NCI-H1105 treated with DMSO at 0.1 percent for 48 hours (cell line): ENCODE measurements around the gene LRCH4.

Experiments used
- DNase-seq: peaks from one replicate; lab custom pipeline; 2025; lab: John Stamatoyannopoulos, UW

The LRCH4 gene

DNA sequence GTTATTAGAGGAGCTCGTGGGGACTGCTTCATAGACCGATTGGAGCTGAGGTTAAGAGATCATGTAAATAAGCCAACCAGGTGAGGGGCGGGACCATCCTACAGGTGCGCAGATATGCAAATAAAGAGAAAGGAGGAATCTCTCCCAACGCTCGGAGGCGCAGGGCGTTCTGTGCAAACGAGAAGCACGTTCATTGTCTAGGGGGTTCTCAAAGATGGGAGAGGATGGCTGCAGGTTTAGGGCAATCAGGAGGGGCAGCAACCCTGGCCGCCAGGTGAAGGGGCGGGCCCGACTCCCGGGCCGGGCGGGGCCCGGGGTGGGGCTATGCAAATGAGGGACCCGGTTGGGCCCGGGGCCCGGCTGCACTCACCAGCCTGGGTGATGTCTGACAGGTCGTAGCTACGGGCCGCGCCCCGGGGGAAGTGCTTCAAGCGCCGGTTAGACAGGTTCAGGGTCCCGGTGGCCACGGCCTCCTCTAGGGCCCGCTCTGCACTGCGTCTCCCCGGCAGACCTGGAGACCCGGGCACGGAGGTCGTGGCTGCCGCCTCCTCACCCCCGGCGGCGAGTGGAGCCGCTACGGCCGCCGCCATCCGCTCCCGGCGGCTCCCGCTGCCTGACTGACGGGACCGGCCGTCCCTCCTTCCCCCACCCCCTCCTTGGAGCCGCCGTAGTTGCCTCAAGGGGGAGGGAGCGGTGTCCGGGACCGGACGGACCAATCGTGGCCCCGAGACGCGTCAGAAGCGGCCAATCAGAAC lies at the start of gene LRCH4:
Gene LRCH4 (minus strand): TSS at position 619 of the 755 bp plus-strand sequence. CDS start 29 bp downstream, at position 590.
- peak; percentile 41 for DNase-seq

DNA sequence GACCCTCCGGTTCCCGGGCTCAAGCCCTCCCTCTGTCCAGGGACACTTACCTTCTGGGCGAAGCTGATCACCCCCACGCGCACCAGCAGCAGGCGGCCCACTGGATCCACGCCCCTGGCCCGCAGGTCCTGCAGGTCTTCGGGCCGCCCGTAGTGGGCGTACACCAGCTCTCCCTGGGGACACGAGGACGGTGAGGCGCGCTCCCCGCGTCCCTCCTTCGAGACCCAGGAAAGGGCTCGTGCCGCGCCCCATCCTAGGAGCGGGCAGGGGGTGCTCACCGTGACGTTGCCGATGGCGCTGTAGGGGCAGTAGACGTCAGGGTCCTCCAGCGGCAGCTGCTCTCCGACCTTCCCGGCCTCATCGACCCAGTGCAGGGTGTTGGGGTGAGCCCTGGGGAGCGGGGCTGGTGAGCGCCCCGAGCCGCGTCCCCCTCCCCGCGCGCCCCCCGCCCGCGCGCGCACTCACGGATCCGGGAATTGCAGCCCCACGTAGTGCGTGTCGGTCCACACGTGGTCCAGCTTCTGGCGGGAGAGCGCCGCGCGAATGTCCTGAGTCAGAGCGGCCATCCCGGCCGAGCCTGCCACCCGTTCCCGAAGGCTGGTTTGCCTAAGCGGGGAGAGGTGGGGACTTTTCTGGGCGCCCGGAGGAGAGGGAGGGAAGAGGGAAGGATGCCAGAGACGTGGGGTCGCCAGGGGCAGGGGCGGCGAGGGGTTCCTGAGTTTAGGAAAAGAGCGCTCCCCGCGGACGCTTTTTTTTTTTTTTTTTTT lies 47.2 kb upstream of the LRCH4 start:
- DNase-seq: peak; percentile 47

- DNase-seq: no peak
Measured at GRCh38 chr7:100630066-100630465, 44.1 kb upstream of the LRCH4 start.

DNA sequence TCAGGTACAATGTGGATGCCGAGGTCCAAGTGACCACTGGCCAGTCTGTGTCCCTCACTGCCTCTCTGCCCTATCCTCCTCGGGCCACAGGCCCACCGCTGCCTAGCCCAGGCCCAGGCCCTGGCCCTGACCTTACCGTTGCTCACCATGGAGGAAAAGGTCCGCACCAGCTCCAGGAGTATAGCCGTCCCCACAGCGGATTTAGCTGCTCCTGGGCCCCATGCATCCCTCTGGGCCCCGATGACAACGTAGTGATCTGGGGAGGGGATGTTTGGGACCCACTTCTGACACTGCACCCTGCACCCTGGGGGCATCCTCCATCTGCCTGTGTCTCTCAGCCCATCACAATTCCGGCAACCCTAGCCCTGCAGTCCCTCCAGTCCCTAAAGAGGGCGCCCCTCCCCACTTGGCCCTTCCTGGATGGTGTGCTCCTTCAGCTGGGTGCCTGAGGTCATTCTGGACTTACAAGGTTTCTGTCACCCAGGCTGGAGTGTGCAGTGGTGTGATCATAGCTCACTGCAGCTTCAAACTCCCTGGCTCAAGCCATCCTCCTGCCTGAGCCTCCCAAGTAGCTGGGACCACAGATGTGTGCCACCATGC lies 43.3 kb upstream of the LRCH4 start:
- no peak for DNase-seq

DNA sequence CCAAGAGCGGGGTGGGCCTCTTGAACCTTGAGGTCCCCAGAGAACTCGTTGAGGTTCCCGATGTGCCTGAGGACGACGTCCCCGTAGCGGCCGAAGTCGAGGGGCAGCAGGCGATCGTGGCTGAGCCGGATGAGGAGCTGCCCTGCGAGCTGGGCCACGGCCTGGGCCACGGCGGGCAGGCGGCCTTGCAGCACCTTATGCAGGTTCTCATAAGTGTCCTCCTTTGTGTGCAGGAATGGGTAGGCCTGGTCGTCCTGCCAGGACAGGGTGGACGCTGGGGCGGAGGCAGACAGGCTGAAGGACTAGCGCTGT lies 41.3 kb upstream of the LRCH4 start:
- DNase-seq: no peak

DNA sequence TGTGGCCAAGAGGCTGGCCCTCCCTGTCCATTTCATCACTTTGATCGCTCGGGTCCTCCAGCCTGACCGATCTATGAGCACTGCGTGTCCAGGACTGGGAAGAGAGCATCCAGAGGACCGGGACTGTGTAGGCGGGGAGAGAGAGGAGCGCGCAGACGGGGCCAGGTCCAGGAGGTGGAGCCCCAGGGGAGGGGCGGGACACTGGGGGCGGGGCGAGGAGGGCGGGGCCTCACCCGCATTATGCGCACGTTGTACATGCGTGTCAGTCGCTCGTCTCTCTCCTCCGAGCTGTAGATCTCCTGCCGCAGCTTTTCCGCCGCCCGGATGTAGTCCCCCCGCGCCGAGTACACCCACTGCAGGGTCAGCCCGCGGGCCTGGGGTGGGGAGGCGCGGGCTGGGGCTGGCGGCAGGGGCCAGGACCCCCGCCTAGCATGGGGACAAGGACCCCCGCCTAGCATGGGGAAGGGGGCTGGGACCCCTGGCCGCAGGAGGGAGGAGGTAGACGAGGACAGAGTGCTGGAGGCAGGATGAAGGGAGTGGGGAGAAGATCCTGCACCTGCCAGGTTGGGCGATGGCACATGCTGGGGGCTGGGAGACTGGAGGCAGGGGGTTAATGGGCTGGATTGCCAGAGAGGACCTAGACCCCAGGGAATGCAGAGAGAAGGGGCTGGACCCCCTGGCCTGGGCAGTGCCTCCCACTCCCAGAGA lies 40.8 kb upstream of the LRCH4 start:
- DNase-seq: peak; percentile 54

DNA sequence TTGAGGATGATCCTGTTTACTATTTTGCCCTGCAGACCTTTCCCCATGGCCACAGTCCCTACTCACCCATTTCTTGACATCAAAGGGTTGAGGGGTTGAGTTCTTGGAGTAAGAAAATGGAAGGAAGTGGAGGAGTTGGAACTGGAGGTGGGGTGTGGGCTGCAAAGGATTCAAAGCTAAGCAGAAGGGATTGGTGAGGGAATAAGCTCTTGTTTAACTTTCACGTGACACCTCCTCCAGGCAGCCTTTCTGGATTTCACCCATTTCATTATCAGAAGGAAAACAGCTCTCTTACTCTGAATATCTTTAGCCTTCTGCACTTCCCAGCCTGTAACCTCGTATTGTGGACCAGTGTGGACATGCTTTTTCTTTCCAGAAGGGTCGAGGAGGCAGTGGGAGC lies 40.1 kb upstream of the LRCH4 start:
- no peak for DNase-seq

GRCh38 chr7:100623951-100624824 lies 38.3 kb upstream of the LRCH4 start:
- no peak for DNase-seq

DNA sequence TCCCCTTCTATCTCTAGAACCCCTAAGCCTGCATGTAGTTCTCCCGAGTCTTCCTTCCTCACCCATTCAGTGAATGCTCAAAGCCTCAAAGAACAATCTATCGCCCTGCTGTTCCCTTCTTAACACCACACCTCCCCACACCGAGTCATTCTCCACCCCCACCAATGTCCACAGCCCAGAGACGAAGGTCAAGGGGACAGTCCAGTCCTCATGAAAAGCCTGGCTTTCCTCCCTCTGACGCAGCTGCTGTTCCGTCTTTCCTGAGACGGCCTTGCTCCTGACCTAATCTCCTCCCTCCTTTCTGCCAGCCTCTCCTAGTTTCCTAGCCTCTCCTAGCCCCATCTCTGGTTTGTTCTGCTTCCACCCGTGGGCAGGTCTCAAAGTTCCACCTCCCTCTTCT lies 35.6 kb upstream of the LRCH4 start:
- DNase-seq: no peak

- no peak for DNase-seq
Measured at GRCh38 chr7:100620804-100621203, 34.9 kb upstream of the LRCH4 start.

GRCh38 chr7:100620239-100620638 lies 34.3 kb upstream of the LRCH4 start:
- DNase-seq: no peak

DNA sequence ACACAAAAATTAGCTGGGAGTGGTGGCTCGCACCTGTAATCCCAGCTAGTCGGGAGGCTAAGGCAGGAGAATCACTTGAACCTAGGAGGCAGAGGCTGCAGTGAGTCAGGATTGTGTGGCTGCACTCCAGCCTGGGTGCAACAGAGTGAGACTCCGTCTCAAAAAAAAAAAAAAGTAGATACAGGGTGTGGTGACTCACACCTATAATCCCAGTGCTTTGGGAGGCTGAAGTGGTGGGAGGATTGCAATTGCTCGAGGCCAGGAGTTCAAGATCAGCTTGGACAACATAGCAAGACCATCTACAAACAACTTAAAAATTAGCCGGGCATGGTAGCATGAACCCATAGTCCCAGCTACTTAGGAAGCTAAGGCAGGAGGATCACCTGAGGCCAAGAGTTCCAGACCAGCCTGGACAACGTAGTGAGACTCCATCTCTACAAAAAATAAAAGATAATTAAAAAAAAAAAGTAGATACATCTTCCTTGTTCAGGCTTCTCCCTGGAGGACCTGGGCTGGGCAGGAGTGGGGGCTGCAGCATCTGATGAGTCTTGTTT lies 28.5 kb upstream of the LRCH4 start:
- no peak for DNase-seq

GRCh38 chr7:100613412-100614175 lies 27.7 kb upstream of the LRCH4 start:
- no peak for DNase-seq

- no peak for DNase-seq
Measured at GRCh38 chr7:100612730-100613390, 26.9 kb upstream of the LRCH4 start.

DNA sequence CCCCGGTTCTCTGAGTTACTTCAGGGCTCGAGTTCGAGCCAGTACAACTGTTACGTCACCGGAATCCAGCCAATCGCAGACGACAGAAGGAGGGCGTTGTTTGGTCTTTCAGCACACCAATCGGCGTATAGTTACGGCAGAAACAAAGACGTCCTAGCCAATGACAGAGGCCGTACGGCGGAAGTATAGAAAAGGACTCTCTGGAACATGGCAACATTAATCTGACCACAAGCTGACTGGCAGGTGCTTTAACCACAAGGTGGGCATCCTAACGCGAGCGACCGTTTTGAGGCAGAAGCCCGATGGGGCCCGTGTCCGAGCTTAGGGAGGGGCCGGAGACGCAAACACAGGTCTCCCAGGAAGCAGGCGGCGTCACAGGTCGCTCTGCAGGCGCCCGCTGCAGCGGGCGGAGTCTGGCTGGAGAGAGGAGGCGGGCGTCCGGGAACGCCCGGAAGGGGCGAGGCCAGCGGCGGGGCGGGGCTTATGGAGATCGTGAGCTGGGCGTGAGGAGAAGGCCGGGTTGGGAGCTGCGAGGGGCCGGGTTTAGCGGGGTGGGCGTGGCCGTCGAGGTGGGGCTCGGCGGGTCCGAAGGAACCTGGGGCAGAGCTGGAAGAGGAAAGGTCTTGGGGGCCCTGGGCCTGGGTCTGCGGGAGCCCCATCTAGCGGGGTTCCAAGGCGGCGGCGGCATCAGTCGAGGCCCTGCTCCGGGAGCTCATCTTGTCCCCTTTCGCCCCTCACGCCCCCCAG lies 26.2 kb upstream of the LRCH4 start, which contains the start of gene MOSPD3:
Gene MOSPD3 (plus strand): TSS at position 558 of the 747 bp plus-strand sequence. CDS start 252 bp downstream, outside the sequence.
- peak; percentile 99 for DNase-seq

DNA sequence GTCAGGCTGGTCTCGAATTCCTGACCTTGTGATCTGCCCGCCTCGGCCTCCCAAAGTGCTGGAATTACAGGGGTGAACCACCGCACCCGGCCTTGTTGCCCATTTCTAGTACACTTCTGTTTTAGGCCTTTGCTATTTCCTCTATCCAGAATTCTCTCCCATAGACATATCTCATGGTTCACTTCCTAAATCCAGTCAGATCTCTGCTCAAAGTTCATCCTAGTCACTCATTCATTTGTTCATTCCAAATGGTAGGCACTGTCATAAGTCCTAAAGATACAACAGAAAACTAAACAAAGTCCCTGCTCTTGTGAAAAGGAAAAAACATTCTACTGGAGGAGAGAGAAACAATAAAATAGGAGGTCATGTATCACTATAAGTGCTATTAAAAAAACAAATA lies 24.0 kb upstream of the LRCH4 start:
- DNase-seq: no peak

GRCh38 chr7:100607111-100607510 lies 21.2 kb upstream of the LRCH4 start:
- no peak for DNase-seq

- DNase-seq: no peak
Measured at GRCh38 chr7:100606313-100606712, 20.4 kb upstream of the LRCH4 start.
